NCI-H2196 treated with DMSO at 0.1 percent for 48 hours (cell line): Measurements from ENCODE around the gene SYNRG.

ENCODE experiments used
- DNase-seq: peaks from one replicate; lab custom pipeline; 2025; ENCODE audit not compliant: unreplicated experiment; lab: John Stamatoyannopoulos, UW

Gene SYNRG

GRCh38 chr17:37604556-37604955, 4.7 kb downstream of the SYNRG start:
- no peak for DNase-seq

DNA sequence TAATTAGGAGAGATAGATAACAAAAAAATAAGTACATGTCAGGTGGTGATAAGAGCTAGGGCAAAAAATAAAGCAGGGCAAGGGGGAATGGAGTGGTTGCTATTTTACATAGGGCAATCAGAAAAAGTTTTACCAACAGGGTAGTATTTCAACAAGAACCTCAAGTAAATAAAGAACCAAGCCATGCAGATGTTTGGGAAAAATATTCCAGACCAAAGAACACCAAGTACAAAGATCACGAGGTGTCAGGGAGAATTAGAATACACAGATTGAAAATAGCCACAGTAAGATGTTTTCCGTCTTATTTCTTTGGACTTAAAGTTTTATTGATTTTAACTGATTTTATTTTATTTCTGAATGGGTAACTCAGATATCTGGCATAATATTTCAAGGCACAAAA, 11.1 kb downstream of the SYNRG start:
- DNase-seq: no peak

- DNase-seq: no peak
Observed at GRCh38 chr17:37592291-37592690, 16.9 kb downstream of the SYNRG start.

- no peak for DNase-seq
Observed at GRCh38 chr17:37585066-37585465, 24.2 kb downstream of the SYNRG start.

DNA sequence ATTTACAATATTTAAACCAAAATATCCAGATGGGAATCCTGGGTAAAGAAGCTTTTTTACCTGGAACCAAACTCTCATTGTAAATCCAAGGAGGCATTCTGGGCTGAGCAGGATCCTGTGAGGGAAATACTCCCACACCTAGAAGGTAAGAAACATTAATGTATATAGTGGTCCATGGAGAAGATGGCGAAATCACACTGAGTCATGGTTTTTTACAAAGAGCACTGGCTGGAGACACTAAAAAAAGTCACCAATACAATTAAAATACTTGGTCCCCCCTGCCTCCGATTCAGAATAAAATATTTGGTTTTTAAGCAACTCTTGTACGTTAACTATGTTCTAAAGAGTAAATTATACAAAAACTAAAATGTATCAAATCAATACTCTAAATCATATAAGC, 32.9 kb downstream of the SYNRG start:
- DNase-seq: no peak

GRCh38 chr17:37574427-37574826, 34.8 kb downstream of the SYNRG start:
- no peak for DNase-seq

GRCh38 chr17:37571674-37572073, 37.5 kb downstream of the SYNRG start:
- DNase-seq: no peak

GRCh38 chr17:37570527-37571093, 38.6 kb downstream of the SYNRG start:
- no peak for DNase-seq

DNA sequence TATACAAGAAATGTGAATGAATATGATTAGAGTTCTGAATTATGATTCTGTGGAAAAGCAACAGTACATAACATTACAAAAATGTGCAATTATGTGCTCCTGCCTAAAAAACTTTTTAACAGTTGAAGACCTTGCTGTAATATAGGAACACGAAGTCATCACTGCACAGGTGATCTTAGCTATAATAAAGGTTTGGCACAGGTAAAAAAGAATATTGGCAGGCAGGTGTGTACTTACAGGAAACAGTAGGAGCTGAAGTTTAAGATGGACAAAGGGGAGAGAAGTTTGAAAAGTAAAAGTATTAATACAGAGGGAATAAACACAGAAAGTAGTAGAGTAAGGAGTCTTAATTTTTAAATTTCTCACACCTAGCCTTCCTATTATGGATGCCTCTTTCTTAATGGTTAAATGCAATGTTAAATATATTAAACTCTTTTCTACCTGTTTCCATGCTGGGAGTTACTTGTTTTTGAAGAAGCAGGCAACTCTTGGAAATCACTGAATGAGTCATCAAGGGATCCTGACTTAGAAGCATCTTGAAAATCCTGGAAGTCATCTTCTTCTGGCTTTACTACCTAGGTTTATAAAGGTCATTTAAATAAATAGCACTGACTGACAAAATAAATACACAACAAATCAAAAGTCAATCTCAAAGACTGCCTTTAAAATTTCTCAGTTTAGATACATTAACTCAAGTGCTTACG, 40.7 kb downstream of the SYNRG start:
- DNase-seq: no peak

DNA sequence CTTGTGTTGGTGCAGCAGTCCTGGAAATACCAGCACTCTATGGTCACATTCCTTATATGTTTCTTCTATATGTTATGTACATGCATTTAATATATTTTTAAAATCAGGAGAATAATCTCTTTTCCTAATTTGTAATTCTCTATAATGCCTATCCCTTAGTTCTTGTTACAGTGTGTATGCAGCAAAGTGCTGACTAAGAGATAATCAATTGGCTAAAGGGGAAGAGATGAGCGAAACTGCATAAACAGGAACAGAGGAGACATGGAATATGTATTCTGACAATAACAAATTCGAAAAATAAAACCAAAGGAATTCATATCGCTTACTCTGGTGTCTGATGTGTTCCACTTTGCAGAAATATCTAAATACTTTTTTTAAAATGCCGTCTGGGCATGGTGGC, 41.7 kb downstream of the SYNRG start:
- no peak for DNase-seq

- DNase-seq: no peak
Observed at GRCh38 chr17:37567137-37567536, 42.1 kb downstream of the SYNRG start.

DNA sequence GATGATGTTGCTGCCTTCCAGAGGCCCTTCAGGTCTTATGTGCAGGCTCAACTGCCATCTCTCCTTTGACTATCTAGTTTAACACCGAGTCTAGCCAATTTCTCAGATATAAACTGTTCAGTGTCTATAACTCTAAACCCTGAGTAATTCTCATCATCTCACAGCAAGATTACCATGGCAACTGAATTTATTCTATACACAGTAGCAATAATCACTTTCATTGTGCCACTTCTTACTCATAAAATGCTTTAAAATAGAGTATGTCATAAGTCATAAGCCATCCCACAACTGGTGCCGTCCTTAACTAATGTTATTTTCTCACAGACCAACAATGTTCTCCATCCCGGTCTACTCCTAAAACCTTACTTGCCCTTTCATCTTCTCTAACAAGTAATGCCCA, 45.0 kb downstream of the SYNRG start:
- DNase-seq: no peak

- DNase-seq: no peak
Observed at GRCh38 chr17:37562016-37562745, 47.0 kb downstream of the SYNRG start.

DNA sequence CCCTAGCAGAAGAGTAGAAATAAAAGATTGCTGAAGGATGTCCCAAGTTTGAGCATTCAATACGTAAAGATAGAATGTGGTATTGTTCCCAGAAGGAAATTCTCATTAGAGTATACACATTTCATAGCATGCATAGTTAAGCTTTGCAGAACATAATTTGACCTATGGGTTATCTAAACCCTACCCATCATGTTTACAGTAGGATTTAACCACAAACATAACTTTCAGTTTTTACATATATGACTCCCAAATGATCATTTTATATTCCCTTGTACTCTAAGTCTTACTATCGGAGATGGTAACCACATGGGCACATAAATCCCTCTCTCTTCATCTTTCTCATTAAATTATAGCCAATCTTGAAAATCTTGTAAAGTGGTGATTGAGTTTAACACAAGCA, 50.9 kb downstream of the SYNRG start:
- DNase-seq: no peak

GRCh38 chr17:37557482-37557881, 51.7 kb downstream of the SYNRG start:
- no peak for DNase-seq

DNA sequence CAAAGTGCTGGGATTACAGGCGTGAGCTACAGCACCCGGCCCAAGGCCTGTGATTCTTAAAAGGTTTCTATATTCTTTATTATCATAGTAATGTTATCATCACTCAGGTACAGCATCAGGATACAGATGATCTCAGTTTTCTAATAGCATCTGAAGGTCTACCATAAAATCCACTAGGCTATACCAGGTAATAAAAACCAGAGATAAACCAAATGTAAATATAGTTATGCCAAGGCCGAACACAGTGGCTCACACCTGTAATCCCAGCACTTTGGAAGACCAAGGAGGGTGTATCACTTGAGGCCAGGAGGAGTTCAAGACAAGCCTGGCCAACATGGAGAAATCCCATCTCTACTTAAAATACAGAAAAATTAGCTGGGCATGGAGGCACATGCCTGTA, 53.8 kb downstream of the SYNRG start:
- no peak for DNase-seq

GRCh38 chr17:37553401-37553966, 55.7 kb downstream of the SYNRG start:
- DNase-seq: no peak

GRCh38 chr17:37551788-37552187, 57.4 kb downstream of the SYNRG start:
- DNase-seq: no peak

GRCh38 chr17:37547986-37548385, 61.2 kb downstream of the SYNRG start:
- DNase-seq: no peak

- no peak for DNase-seq
Observed at GRCh38 chr17:37546302-37546701, 62.9 kb downstream of the SYNRG start.

- no peak for DNase-seq
Observed at GRCh38 chr17:37545486-37545885, 63.7 kb downstream of the SYNRG start.

DNA sequence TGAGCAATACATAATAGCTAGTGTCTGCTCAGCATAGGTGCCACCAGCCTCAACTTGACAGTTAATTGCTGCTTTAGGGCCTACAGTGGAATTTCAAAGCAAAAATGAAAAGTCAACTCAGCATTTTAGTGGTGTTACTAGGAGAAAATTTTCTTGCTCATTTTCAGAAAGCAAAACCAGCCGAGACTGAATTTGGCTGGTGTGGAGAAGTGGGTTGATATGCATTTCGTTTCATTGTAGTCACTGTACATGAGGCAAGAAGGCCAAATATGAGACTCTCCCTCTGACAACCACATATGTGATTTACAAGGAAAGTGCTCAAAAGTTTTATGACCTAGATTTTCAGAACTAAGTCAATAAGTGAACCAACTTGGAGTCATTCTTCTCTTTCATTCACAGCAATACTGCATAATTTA, 65.6 kb downstream of the SYNRG start:
- DNase-seq: no peak
